ENCODE measurements around the gene MS4A18.

GRCh38 chr11:60765355-60765754 lies 40.8 kb downstream of the MS4A18 start:
- TF ChIP-seq CTCF (conservative IDR thresholded peaks at IDR 0.05 in 1 of 2, IDR thresholded peaks at IDR 0.05 in 1 of 2; ENCODE audit: extremely low read depth in 1 of 2, insufficient read depth in 1 of 2, low read depth in 1 of 2, low read length in 2 of 2) (no peak), EZH2 (IDR thresholded peaks at IDR 0.05; ENCODE audit: borderline replicate concordance, low read length) (no peak)

Measured in mammary epithelial cell (primary cell).